Smooth muscle cell (in vitro differentiated cells): ENCODE results near the gene PNLIPRP3. TPM values are rescaled to one million over a fixed set of nuclear protein-coding genes. Genes with fewer than 3 reads are reported as not detected.

Experiments
- DNase-seq: peaks from one replicate; lab custom pipeline; 2025; ENCODE audit not compliant: unreplicated experiment; lab: John Stamatoyannopoulos, UW
- H2AFZ ChIP-seq: fragments of 200-600 bp; sonication (generic); 2 replicates; pipeline ENCODE4 v1.6.0; 2016; ENCODE audit warnings: antibody characterized with exemption, low read depth, mild to moderate bottlenecking
- H3F3A ChIP-seq: fragments of 200-600 bp; sonication (generic); 2 replicates; pipeline ENCODE4 v1.6.0; 2017; ENCODE audit warnings: antibody characterized with exemption, low read depth
- H3K27ac ChIP-seq: fragments of 200-600 bp; sonication (generic); 2 replicates; pipeline ENCODE4 v1.5.1; 2016; ENCODE audit warnings: low read depth, mild to moderate bottlenecking
- H3K27me3 ChIP-seq: fragments of 200-600 bp; sonication (generic); 2 replicates; pipeline ENCODE4 v1.6.1; 2016; ENCODE audit warnings: low read depth, mild to moderate bottlenecking
- H3K36me3 ChIP-seq: fragments of 200-600 bp; sonication (generic); 2 replicates; pipeline ENCODE4 v1.5.1; 2016; ENCODE audit warnings: low read depth
- H3K4me1 ChIP-seq: fragments of 200-600 bp; sonication (generic); 2 replicates; pipeline ENCODE4 v1.5.1; 2016; ENCODE audit warnings: low read depth
- H3K4me2 ChIP-seq: fragments of 200-600 bp; sonication (generic); 2 replicates; pipeline ENCODE4 v1.6.0; 2016; ENCODE audit warnings: mild to moderate bottlenecking
- H3K4me3 ChIP-seq: fragments of 200-600 bp; sonication (generic); 2 replicates; pipeline ENCODE4 v1.5.1; 2016; ENCODE audit warnings: mild to moderate bottlenecking
- H3K79me2 ChIP-seq: fragments of 200-600 bp; sonication (generic); 2 replicates; pipeline ENCODE4 v1.6.0; 2016; ENCODE audit warnings: low read depth, mild to moderate bottlenecking
- H3K9ac ChIP-seq: fragments of 200-600 bp; sonication (generic); 2 replicates; pipeline ENCODE4 v1.6.0; 2016; ENCODE audit warnings: low read depth
- H3K9me3 ChIP-seq: fragments of 200-600 bp; sonication (generic); replicated peaks from 2 replicates; pipeline ENCODE4 v1.5.1; 2016; ENCODE audit warnings: low read depth
- H4K20me1 ChIP-seq: fragments of 200-600 bp; sonication (generic); 2 replicates; pipeline ENCODE4 v1.6.0; 2016; ENCODE audit warnings: low read depth
- CTCF ChIP-seq: fragments of 200-600 bp; sonication (generic); IDR thresholded peaks from 2 replicates; pipeline ENCODE4 v1.5.1; 2017; ENCODE audit warnings: borderline replicate concordance, mild to moderate bottlenecking, antibody characterized with exemption; ENCODE audit not compliant: insufficient read depth, poor library complexity, severe bottlenecking
- WGBS: methylation state at CpG from one replicate; pipeline ENCODE4 v1.1.7; 2016; ENCODE audit warnings: low lambda C conversion rate; 5-methylcytosine and 5-hydroxymethylcytosine counted together
- polyA plus RNA-seq: library from polyadenylated mRNA; unstranded; fragments of >200 nt; fragmentation: Nextera tagmentation; extraction: Ambion mirVana; gene quantifications from 2 replicates; pipeline ENCODE4 v1.2.1, GENCODE V29; 2016
- total RNA-seq: library from RNA; depleted of rRNA; stranded (reverse); fragments of >200 nt; gene quantifications from 2 replicates; pipeline ENCODE4 v1.2.3, GENCODE V29; 2014

The PNLIPRP3 gene
- total and polyA plus RNA-seq, 2 experiments from 2014 or later, result 0.31 TPM; not detected in 1

DNA sequence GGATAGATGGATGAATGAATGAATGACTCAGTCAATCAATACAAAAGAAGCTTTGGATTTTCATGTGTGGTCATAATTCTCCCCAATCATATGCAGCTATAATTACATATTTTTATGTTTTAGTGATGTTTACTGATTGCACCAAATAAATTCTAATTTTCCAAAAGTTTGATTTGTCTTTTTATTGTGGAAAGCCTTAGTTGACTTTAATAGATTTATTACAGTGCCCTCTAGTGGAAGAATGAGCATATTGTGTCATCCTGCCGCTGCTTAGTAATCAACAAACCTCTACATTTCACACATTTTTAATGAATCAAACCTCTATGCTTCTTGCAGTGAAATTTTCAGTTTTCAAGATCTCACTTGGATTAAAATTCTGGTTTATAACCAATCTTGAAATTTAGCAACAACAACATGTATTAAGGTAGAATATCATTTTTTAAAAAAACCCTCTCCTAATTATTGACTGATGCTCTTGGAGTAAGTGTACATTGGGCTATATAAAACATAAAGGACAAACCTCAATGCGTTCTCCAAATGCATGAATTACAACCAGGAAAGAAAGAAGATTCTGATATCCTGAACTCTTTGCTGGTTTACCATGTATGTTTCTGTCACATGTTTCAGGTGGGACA lies 62.5 kb downstream of the PNLIPRP3 start:
- no peaks in the 10 kb centered on the region for H3K27me3 ChIP-seq
- peak; percentile 76 for TF ChIP-seq CTCF
- 16% methylated on average over 2 of the region's 2 CpGs for WGBS
- no peak for DNase-seq
- H2AFZ ChIP-seq, result no peak overlapping the region
- no peaks in the 10 kb centered on the region for H3K9me3 ChIP-seq
- no peak overlapping the region for H3K27ac ChIP-seq
- H4K20me1 ChIP-seq, result no peaks in the 10 kb centered on the region
- H3F3A ChIP-seq, result no peaks in the 10 kb centered on the region
- no peaks in the 10 kb centered on the region for H3K4me1 ChIP-seq
- H3K36me3 ChIP-seq, result no peaks in the 10 kb centered on the region
- no peaks in the 10 kb centered on the region for H3K79me2 ChIP-seq
- no peak overlapping the region for H3K4me2 ChIP-seq
- H3K4me3 ChIP-seq, result no peak overlapping the region
- no peak overlapping the region for H3K9ac ChIP-seq

DNA sequence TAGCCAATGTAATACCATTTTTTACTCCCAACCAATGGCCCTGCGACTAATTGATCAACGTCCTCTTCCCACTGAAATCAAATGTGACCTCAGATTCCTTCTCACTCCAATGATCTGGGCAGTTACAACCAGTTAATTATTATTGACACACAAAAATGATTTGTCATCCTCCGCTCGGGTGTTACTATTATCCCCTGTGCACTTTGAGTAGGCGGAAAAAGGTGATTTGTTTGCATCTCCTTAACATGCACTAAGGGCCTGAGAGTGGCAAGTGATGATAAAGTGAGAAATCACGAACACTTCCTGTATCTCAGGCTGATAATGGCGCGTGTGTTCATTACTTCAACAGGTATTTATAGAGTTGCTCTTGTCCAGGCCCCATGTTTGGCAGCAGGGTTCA lies 77.1 kb downstream of the PNLIPRP3 start:
- Histone ChIP-seq H3K27me3 (no peaks in the 10 kb centered on the region), H3K79me2 (no peaks in the 10 kb centered on the region), H3K36me3 (no peaks in the 10 kb centered on the region), H3K27ac (no peak overlapping the region), H3K4me1 (no peaks in the 10 kb centered on the region), H3K4me3 (no peak overlapping the region), H3K9me3 (no peaks in the 10 kb centered on the region), H3K9ac (no peak overlapping the region), H4K20me1 (no peaks in the 10 kb centered on the region), H3F3A (no peaks in the 10 kb centered on the region), H3K4me2 (no peak overlapping the region), H2AFZ (no peak overlapping the region)
- DNase-seq, result no peak
- 80% methylated on average over 8 of the region's 8 CpGs for WGBS
- TF ChIP-seq CTCF, result no peak

DNA sequence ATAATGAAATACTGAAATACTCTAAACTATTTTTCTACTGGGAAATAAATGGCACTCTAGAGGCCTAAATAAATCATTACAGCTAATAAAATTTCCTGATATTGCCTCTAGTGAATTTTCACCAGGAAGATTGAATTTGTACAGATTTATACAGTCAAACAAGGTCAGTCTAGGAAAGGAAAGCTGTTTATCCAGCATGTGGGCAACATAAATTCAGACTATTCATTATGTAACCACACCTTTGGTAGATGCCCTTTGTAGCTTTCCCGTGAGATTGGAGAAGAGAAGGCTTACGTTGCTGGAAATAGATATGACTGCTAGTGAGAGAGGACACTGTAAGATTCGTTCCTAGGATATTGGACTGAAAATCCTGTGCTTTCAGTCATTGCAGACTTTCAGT lies 82.9 kb downstream of the PNLIPRP3 start:
- Histone ChIP-seq H3K27ac (no peak overlapping the region), H3K36me3 (no peaks in the 10 kb centered on the region), H4K20me1 (no peaks in the 10 kb centered on the region), H2AFZ (no peak overlapping the region), H3K9ac (no peak overlapping the region), H3K4me3 (no peak overlapping the region), H3K79me2 (no peaks in the 10 kb centered on the region), H3K4me2 (no peak overlapping the region), H3F3A (no peaks in the 10 kb centered on the region), H3K4me1 (no peaks in the 10 kb centered on the region), H3K9me3 (no peaks in the 10 kb centered on the region), H3K27me3 (peaks cover 12% of the 10 kb centered on the region)
- 96% methylated on average over 3 of the region's 3 CpGs for WGBS
- no peak for DNase-seq
- TF ChIP-seq CTCF, result no peak

GRCh38 chr10:116511365-116511764 lies 83.7 kb downstream of the PNLIPRP3 start:
- Histone ChIP-seq H3K36me3 (no peaks in the 10 kb centered on the region), H3K9ac (no peak overlapping the region), H3K27ac (no peak overlapping the region), H3K4me2 (no peak overlapping the region), H2AFZ (no peak overlapping the region), H3K4me1 (no peaks in the 10 kb centered on the region), H3K9me3 (no peaks in the 10 kb centered on the region), H4K20me1 (no peaks in the 10 kb centered on the region), H3K79me2 (no peaks in the 10 kb centered on the region), H3F3A (no peaks in the 10 kb centered on the region), H3K27me3 (peaks cover 12% of the 10 kb centered on the region), H3K4me3 (no peak overlapping the region)
- no peak for DNase-seq
- 63% methylated on average over 3 of the region's 3 CpGs for WGBS
- no peak for TF ChIP-seq CTCF
